GM23248 (cell line): ENCODE measurements around the gene DUSP1. TPM values are rescaled to one million over a fixed set of nuclear protein-coding genes. Genes with fewer than 3 reads are reported as not detected.

Source experiments
- DNase-seq: peaks from one replicate; pipeline ENCODE4 v3.0.0-alpha.2; 2015
- H2AFZ ChIP-seq: fragments of 200-600 bp; sonication (generic); 2 replicates; pipeline ENCODE4 v1.6.1; 2016; ENCODE audit warnings: antibody characterized with exemption
- H3F3A ChIP-seq: fragments of 200-600 bp; sonication (generic); 2 replicates; pipeline ENCODE4 v1.6.1; 2016; ENCODE audit warnings: mild to moderate bottlenecking, antibody characterized with exemption, mixed run types; ENCODE audit not compliant: insufficient read depth
- H3K27ac ChIP-seq: fragments of 200-600 bp; sonication (generic); 2 replicates; pipeline ENCODE4 v1.5.1; 2016; ENCODE audit warnings: mild to moderate bottlenecking
- H3K27me3 ChIP-seq: fragments of 200-600 bp; sonication (generic); replicated peaks from 2 replicates; pipeline ENCODE4 v1.6.1; 2016; ENCODE audit warnings: mild to moderate bottlenecking; ENCODE audit not compliant: insufficient read depth
- H3K36me3 ChIP-seq: fragments of 200-600 bp; sonication (generic); 2 replicates; pipeline ENCODE4 v1.6.1; 2016; ENCODE audit warnings: low read depth, mild to moderate bottlenecking
- H3K4me1 ChIP-seq: fragments of 200-600 bp; sonication (generic); 2 replicates; pipeline ENCODE4 v1.6.1; 2016; ENCODE audit warnings: mild to moderate bottlenecking; ENCODE audit not compliant: insufficient read depth
- H3K4me2 ChIP-seq: fragments of 200-600 bp; sonication (generic); one replicate; pipeline ENCODE4 v1.6.1; 2016; ENCODE audit warnings: mild to moderate bottlenecking; ENCODE audit not compliant: unreplicated experiment
- H3K4me3 ChIP-seq: fragments of 200-600 bp; sonication (generic); 2 replicates; pipeline ENCODE4 v1.5.1; 2016; ENCODE audit warnings: mild to moderate bottlenecking
- H3K79me2 ChIP-seq: fragments of 200-600 bp; sonication (generic); 2 replicates; pipeline ENCODE4 v1.6.1; 2016; ENCODE audit warnings: mild to moderate bottlenecking; ENCODE audit not compliant: insufficient read depth
- H3K9ac ChIP-seq: fragments of 200-600 bp; sonication (generic); 2 replicates; pipeline ENCODE4 v1.6.1; 2016; ENCODE audit warnings: mild to moderate bottlenecking
- H3K9me2 ChIP-seq: fragments of 200-600 bp; sonication (generic); 2 replicates; pipeline ENCODE4 v1.6.1; 2016; ENCODE audit warnings: mixed run types, mild to moderate bottlenecking, moderate library complexity; ENCODE audit not compliant: insufficient read depth
- H3K9me3 ChIP-seq: fragments of 200-600 bp; sonication (generic); one replicate; pipeline ENCODE4 v1.6.1; 2017; ENCODE audit warnings: low read depth
- H4K20me1 ChIP-seq: fragments of 200-600 bp; sonication (generic); 2 replicates; pipeline ENCODE4 v1.6.0; 2016; ENCODE audit not compliant: insufficient read depth
- EZH2 ChIP-seq: fragments of 200-600 bp; sonication (generic); IDR thresholded peaks from 2 replicates; pipeline ENCODE4 v1.6.1; 2018; ENCODE audit warnings: antibody characterized with exemption, mild to moderate bottlenecking; ENCODE audit not compliant: insufficient read depth, poor library complexity, severe bottlenecking
- EZH2phosphoT487 ChIP-seq: fragments of 200-600 bp; sonication (generic); IDR thresholded peaks from 2 replicates; pipeline ENCODE4 v1.6.1; 2018; ENCODE audit warnings: antibody characterized with exemption, moderate library complexity, mild to moderate bottlenecking, low read depth; ENCODE audit not compliant: insufficient read depth
- WGBS, 2 experiments: methylation state at CpG; one replicate each; pipeline ENCODE4 v1.1.6; 2015 to 2017; ENCODE audit warnings: low lambda C conversion rate in 2 of 2, low coverage in 1 of 2; ENCODE audit errors: missing lambda C conversion rate in 2 of 2; 5-methylcytosine and 5-hydroxymethylcytosine counted together
- in situ Hi-C: fragments of 300-500 bp; cut with MboI; formaldehyde crosslinking; loops from 2 replicates; pipeline ENCODE4 v1.15.0; 2020
- polyA plus RNA-seq: library from polyadenylated mRNA; unstranded; fragments of >200 nt; fragmentation: Nextera tagmentation; extraction: Ambion mirVana; gene quantifications from 2 replicates; pipeline ENCODE4 v1.2.1, GENCODE V29; 2016
- total RNA-seq: library from RNA; depleted of rRNA; stranded (reverse); fragments of >200 nt; shearing (Covaris generic); gene quantifications from 2 replicates; pipeline ENCODE4 v1.2.3, GENCODE V29; 2014

DUSP1 gene
- total and polyA plus RNA-seq, 2 experiments from 2014 or later = 264 to 443 TPM

DNA sequence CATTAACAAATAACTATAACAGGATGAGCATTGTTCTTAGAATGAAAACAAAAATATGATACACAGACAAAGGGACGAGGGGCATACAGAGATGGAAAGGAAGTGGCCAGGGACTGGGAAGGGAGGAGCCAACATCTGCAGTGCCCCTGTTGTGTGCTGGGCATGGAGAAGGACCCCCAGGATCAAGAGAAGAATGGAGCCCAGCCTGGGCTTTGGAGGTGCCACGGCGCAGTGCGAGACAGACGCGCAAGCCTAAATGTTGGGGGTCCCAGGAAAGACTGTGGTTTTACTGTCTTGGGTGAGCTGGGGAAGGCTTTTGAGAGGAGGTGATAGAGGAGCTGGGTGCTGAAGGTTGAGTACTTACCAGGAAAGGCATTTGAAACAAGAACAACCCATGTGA is 28.4 kb upstream of the DUSP1 start:
- Histone ChIP-seq H3K4me3 (no peak overlapping the region), H3K4me2 (peak overlapping the region; percentile 47), H3K36me3 (no peaks in the 10 kb centered on the region), H3K4me1 (peaks cover 76% of the 10 kb centered on the region), H3K9ac (peak overlapping the region; percentile 87), H2AFZ (no peak overlapping the region), H4K20me1 (no peaks in the 10 kb centered on the region), H3K27me3 (no peaks in the 10 kb centered on the region), H3F3A (peaks cover 65% of the 10 kb centered on the region), H3K79me2 (peaks cover 17% of the 10 kb centered on the region; the same call in 1 of the 2 replicates), H3K27ac (peak overlapping the region; percentile 99), H3K9me2 (no peaks in the 10 kb centered on the region), H3K9me3 (no peaks in the 10 kb centered on the region)
- in situ Hi-C loops = no loop called here
- TF ChIP-seq EZH2 (no peak), EZH2phosphoT487 (no peak)
- DNase-seq = no peak
- WGBS, 2 experiments = 83 to 84% methylated on average over 6 of the region's 6 CpGs

DNA sequence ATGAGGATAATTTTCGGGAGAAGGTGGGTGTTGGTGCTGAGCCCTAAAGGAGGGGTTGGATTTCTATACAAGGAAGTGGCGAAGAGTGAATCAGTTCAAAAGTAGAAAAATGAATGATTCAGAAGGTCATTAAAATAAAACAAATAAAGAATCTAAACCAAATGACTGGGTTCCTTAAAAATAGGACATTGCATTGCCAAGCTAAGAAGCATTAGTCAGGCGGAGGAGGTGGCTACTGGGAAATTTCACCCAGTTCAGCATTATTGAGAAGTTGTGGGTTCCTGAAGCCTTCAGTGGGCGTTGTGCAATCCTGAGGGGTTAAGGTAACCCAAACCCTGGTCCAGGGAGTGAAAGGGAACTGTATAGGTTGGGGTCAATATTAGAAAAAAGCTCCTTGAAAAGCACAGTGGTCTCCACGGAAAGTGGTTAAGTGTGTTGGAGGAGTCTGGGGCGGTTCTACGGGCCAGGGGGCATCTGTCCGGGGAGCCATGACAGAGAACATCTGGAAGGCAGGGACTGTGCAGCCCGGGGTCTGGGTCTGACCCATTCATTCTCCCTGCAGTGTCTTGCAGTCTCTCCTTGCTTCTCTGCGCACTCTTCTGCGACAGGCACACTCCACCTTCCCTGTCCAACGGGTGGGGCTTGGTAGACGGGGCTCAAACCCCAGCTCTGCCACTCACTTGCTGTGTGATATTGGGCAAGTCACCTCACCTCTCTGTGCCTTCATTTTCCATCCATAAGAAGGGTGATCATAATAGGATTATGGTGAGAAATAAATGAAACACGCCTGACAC is 27.6 kb upstream of the DUSP1 start:
- Histone ChIP-seq H2AFZ (no peak overlapping the region), H3K9me2 (no peaks in the 10 kb centered on the region), H3F3A (peaks cover 73% of the 10 kb centered on the region), H3K79me2 (peaks cover 17% of the 10 kb centered on the region; the same call in 1 of the 2 replicates), H3K4me2 (peak overlapping the region; percentile 82), H4K20me1 (no peaks in the 10 kb centered on the region), H3K27me3 (no peaks in the 10 kb centered on the region), H3K4me1 (peaks cover 84% of the 10 kb centered on the region), H3K36me3 (no peaks in the 10 kb centered on the region), H3K9ac (peak overlapping the region; percentile 87), H3K4me3 (peak overlapping the region; percentile 51), H3K27ac (peak overlapping the region; percentile 99), H3K9me3 (no peaks in the 10 kb centered on the region)
- TF ChIP-seq EZH2phosphoT487 = no peak
- TF ChIP-seq EZH2 = no peak
- in situ Hi-C loops = no loop called here
- peak; percentile 95 for DNase-seq
- WGBS, 2 experiments = 32 to 35% methylated on average over 13 to 14 of the region's 14 CpGs

DNA sequence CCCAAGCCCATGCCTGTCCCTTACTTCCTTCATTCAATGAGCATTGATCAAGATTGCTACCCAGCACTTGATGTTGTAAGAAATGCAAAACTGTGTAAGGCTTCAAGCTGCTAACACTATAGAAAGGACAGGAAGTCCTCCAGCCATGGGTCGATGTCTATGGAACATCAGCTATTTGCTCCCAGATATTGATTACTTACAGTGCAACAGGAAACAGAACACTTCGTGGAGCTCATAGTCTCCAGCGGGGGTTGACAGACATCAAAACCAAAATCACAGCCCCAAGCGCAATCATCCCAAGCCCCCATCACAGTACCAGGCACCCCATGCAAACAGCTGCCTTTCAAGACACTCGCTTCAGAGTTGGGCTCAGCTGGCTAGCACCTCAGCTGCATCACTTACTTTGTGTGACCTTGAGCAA is 26.8 kb upstream of the DUSP1 start:
- 21 to 28% methylated on average over 5 of the region's 5 CpGs for WGBS, 2 experiments
- Histone ChIP-seq H3K9me3 (no peaks in the 10 kb centered on the region), H3K4me1 (peaks cover 84% of the 10 kb centered on the region), H3K4me3 (peak overlapping the region; percentile 51), H3K36me3 (no peaks in the 10 kb centered on the region), H3K4me2 (peak overlapping the region; percentile 82), H3K27me3 (no peaks in the 10 kb centered on the region), H2AFZ (no peak overlapping the region), H3F3A (peaks cover 75% of the 10 kb centered on the region), H3K27ac (peak overlapping the region; percentile 99), H3K9ac (peak overlapping the region; percentile 67), H3K9me2 (no peaks in the 10 kb centered on the region), H3K79me2 (peaks cover 17% of the 10 kb centered on the region; the same call in 1 of the 2 replicates), H4K20me1 (no peaks in the 10 kb centered on the region)
- DNase-seq = peak; percentile 41
- in situ Hi-C loops = no loop called here
- TF ChIP-seq EZH2 = no peak
- no peak for TF ChIP-seq EZH2phosphoT487

DNA sequence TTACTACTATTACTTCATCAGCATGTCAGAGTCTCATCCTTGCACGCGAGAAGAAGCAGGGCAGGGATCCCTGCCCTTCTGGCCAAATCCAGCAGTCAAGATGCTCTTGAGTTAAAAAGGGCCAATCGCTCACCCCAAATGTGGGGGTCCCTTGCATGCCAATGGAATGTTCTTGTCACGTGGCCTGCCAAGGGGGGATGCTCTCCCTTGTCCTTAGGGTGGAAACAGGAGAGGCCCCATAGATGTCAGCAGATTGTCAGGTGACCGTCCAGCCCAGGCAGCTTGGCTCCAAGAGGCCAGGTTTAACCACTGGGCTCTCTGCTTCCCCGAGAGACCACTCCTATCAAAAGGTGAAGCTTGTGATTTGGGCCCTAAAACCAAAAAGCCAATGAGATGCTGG is 25.3 kb upstream of the DUSP1 start:
- no peak overlapping the region for H3K4me3 ChIP-seq
- H3K36me3 ChIP-seq = no peaks in the 10 kb centered on the region
- H2AFZ ChIP-seq = no peak overlapping the region
- H3K9me2 ChIP-seq = no peaks in the 10 kb centered on the region
- TF ChIP-seq EZH2phosphoT487 (no peak), EZH2 (no peak)
- WGBS, 2 experiments = 79 to 81% methylated on average over 6 of the region's 6 CpGs
- H3K4me2 ChIP-seq = no peak overlapping the region
- peaks cover 17% of the 10 kb centered on the region; the same call in 1 of the 2 replicates for H3K79me2 ChIP-seq
- H3F3A ChIP-seq = peaks cover 63% of the 10 kb centered on the region
- no peaks in the 10 kb centered on the region for H4K20me1 ChIP-seq
- H3K27ac ChIP-seq = peak overlapping the region; percentile 82
- DNase-seq = no peak
- in situ Hi-C loops = no loop called here
- peaks cover 69% of the 10 kb centered on the region for H3K4me1 ChIP-seq
- H3K27me3 ChIP-seq = no peaks in the 10 kb centered on the region
- peak overlapping the region; percentile 69; the same call in 1 of the 2 replicates for H3K9ac ChIP-seq
- H3K9me3 ChIP-seq = no peaks in the 10 kb centered on the region
